ENCODE results near the gene DBT. TPM values are rescaled to one million over a fixed set of nuclear protein-coding genes. Genes with fewer than 3 reads are reported as not detected.
"Not testable (repeated sequence)": the region's sequence is repeated elsewhere in the genome, so short reads cannot be mapped to it uniquely, and the experiment has no call there.

DBT gene
- 10 to 100 TPM in 9 of 12 donors, 1 to 10 TPM in 2, not detected in 1; 4.6 to 15.9 (median 12.4) TPM for polyA plus RNA-seq (ENCODE audit: insufficient read length in 12 of 12)
- long read RNA-seq, donor 1, full-length matches to known transcripts: 4 of 4 reads
- long read RNA-seq, donor 1, partial matches to known transcripts: 0 of 4 reads
- long read RNA-seq, donor 1, other reads (novel, unspliced or antisense): 0 of 4 reads
- long read RNA-seq, donor 2, full-length matches to known transcripts: 8 of 8 reads
- long read RNA-seq, donor 2, partial matches to known transcripts: 0 of 8 reads
- long read RNA-seq, donor 2, other reads (novel, unspliced or antisense): 0 of 8 reads
- long read RNA-seq, donor 3, partial matches to known transcripts: 8 of 8 reads
- long read RNA-seq, donor 3, other reads (novel, unspliced or antisense): 0 of 8 reads
- long read RNA-seq, donor 4, full-length matches to known transcripts: 1 of 1 reads
- long read RNA-seq, donor 4, partial matches to known transcripts: 0 of 1 reads
- long read RNA-seq, donor 4, other reads (novel, unspliced or antisense): 0 of 1 reads
- long read RNA-seq, donor 5, full-length matches to known transcripts: 3 of 3 reads
- long read RNA-seq, donor 5, partial matches to known transcripts: 0 of 3 reads
- long read RNA-seq, donor 5, other reads (novel, unspliced or antisense): 0 of 3 reads
- long read RNA-seq, donor 6, full-length matches to known transcripts: 2 of 2 reads
- long read RNA-seq, donor 6, partial matches to known transcripts: 0 of 2 reads
- long read RNA-seq, donor 6, other reads (novel, unspliced or antisense): 0 of 2 reads
- long read RNA-seq, donor 7, full-length matches to known transcripts: 5 of 5 reads
- long read RNA-seq, donor 7, partial matches to known transcripts: 0 of 5 reads
- long read RNA-seq, donor 7, other reads (novel, unspliced or antisense): 0 of 5 reads
- long read RNA-seq, donor 8, full-length matches to known transcripts: 2 of 2 reads
- long read RNA-seq, donor 8, partial matches to known transcripts: 0 of 2 reads
- long read RNA-seq, donor 8, other reads (novel, unspliced or antisense): 0 of 2 reads
- long read RNA-seq, donor 9, full-length matches to known transcripts: 7 of 7 reads
- long read RNA-seq, donor 9, partial matches to known transcripts: 0 of 7 reads
- long read RNA-seq, donor 9, other reads (novel, unspliced or antisense): 0 of 7 reads
- long read RNA-seq, donor 10, full-length matches to known transcripts: 2 of 43 reads
- long read RNA-seq, donor 10, partial matches to known transcripts: 24 of 43 reads
- long read RNA-seq, donor 10, other reads (novel, unspliced or antisense): 17 of 43 reads
- long read RNA-seq, donor 11, full-length matches to known transcripts: 3 of 3 reads
- long read RNA-seq, donor 11, partial matches to known transcripts: 0 of 3 reads
- long read RNA-seq, donor 11, other reads (novel, unspliced or antisense): 0 of 3 reads

DNA sequence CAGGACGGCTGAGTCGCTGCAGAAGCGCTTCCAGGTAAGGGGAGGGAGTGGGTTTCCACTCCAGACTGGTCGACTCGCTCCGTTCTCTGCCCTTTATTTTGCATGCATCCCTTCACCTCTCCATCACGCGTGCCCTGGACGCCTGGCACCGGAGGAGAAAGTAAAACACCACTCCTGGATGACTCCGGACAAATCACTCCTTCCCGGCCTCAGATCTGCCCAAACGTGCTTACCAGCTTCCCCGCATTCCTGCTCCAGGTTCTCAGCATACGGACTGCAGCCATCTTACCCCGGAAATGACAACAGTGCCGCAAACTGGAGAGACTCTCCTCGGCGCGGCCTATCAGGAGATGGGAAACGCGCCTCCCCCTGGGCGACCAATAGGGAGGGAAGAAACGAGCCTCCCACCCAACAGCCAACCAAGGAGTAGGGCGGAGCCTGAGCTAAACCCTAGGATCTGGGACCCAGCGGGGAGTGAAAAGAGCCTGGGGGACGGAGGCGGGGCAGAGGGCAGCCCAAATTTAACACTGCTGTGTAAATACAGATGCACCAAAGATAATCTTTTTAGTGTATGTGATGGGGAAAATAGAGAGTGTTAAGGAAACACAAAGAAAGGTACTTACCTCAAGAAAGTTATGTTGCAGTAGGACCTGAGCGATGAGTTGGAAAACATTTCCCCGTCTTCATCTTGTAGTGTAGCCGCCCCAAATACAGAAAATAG lies at the start of gene DBT:
TSS of gene DBT (minus strand) at position 298 of the 721 bp plus-strand sequence. CDS start at position 284, 14 bp downstream.
- peak; percentile 96 for DNase-seq

DNA sequence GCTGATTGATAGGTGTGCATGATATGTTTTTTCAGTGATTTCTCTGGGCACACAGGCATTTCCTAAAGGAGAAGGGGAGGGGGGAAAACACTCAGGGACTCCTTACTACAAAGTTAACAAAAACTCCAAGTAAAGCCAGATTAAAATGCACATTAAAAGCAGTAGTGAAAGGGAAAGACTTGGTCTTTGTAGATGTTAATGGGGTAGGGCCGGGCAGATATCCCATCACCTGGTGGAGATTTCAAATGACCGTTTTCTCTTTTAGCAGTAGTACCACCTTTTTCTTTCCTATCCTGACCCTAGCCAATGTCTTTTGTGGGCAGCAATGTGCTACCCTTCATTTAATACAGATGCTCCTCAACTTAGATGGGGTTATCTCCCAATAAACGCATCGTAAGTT lies 48.9 kb upstream of the DBT start:
- no peak for DNase-seq

DNA sequence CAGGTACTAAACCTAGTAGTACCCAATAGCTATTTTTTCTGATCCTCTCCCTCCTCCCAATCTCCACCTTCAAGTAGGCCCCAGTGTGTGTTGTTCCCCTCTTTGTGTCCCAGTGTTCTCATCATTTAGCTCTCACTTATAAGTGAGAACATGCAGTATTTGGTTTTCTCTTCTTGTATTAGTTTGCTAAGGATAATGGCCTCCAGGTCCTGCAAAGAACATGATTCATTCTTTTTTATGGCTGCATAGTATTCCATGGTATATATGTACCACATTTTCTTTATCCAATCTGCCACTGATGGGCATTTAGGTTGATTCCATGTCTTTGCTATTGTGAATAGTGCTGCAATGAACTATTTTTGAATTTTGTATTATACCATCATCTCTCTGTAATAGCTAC lies 47.4 kb upstream of the DBT start:
- not testable (repeated sequence) for DNase-seq

- DNase-seq: no peak
Measured at GRCh38 chr1:100296140-100296539, 46.5 kb upstream of the DBT start.

DNA sequence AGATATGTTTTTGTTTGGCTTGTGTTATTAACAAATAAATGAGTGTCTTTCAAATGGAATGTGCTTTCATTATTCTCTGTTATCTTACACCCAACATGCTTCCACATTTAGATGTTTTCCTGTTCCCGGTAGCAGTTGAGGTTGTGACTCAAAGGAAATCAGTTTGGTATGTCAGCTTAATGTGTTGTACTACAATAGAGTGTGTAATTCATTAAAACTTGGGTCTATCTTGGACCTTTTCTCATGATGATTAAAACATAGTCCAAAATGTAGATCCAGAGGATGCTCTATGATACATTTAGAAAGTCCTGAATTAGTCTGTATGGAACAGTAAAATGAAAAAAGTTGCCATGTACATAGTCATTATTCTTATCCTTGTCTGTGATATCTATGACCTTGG lies 43.1 kb upstream of the DBT start:
- no peak for DNase-seq

GRCh38 chr1:100290291-100290690 lies 40.7 kb upstream of the DBT start:
- DNase-seq: no peak

- no peak for DNase-seq
Measured at GRCh38 chr1:100287162-100287561, 37.5 kb upstream of the DBT start.

DNA sequence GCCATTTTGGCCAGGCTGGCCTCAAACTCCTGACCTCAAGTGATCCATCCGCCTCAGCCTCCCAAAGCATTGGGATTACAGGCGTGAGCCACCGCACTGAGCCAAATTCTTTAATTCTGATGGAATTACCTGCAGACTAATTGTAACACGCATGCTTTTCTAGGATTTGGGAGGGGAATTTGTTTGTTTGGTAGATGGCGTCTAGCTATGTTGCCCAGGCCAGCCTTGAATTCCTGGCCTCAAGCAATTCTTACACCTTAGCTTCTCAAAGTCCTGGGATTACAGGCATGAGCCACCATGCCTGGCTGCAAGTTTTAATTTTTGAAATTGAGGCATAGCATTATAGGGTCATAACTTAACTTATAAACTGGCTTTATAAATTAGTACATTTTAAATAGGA lies 35.0 kb upstream of the DBT start:
- no peak for DNase-seq

GRCh38 chr1:100279954-100280682 lies 30.5 kb upstream of the DBT start:
- no peak for DNase-seq

- DNase-seq: no peak
Measured at GRCh38 chr1:100279358-100279923, 29.8 kb upstream of the DBT start.

GRCh38 chr1:100277866-100278265 lies 28.2 kb upstream of the DBT start:
- no peak for DNase-seq

DNA sequence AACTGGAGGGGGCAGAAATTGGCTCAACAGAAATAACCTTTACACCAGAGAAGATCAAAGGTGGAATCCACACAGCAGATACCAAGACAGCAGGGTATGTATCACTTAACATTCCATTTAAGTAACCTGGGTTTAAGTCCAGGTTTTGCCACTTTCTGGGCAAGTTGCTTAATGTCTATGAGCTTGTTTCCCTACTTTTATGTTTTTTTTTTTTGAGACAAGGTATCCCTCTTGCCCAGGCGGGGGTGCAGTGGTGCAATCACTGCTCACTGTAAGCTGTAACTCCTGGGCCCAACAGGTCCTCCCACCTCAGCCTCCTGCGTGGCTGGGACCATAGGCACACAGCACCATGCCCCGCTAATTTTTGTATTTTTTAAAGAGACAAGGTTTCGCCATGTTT lies 18.6 kb upstream of the DBT start:
- DNase-seq: no peak

DNA sequence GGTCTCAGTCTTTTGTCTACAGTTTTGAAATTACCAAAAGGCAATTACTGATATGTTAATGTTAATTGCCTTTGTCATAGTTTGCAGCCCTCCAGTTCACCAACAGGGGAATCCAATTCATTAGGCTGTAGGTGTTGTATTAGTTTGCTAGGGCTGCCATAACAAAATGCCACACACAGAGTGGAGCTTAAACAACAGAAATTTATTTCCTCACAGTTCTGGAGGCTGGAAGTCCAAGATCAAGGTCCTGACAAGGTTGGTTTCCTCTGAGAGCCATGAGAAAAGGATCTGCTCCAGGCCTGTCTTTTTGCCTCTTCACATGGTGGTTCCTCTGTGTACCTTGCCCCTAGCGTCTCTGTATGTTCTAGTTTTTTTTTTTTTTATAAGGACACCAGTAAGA lies 17.6 kb upstream of the DBT start:
- no peak for DNase-seq

GRCh38 chr1:100266741-100267140 lies 17.1 kb upstream of the DBT start:
- DNase-seq: peak; percentile 7

GRCh38 chr1:100265931-100266740 lies 16.5 kb upstream of the DBT start, which contains the start of gene RTCA:
RTCA (plus strand) TSS chr1:100266216; CDS start chr1:100266376, 160 bp downstream.
- DNase-seq: peak; percentile 97

DNA sequence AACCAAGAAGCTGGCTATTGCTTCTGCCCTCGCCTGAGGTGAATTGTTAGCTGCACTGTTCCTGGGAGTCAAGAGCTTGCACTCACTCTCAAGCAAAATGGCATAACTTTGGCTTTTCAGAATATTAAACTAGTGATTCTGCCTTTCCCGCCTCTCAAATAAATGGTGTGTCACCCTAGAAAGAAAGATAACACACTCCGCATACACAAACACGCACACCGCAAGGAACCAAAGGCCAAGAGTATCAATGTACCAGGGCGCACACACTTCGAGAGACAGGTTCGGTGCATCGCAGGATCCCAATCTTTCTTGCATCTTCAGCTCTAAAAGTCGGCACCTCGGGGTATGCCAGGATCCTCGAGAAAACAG lies 15.9 kb upstream of the DBT start:
- no peak for DNase-seq

- DNase-seq: not testable (repeated sequence)
Measured at GRCh38 chr1:100264081-100264480, 14.4 kb upstream of the DBT start.

DNA sequence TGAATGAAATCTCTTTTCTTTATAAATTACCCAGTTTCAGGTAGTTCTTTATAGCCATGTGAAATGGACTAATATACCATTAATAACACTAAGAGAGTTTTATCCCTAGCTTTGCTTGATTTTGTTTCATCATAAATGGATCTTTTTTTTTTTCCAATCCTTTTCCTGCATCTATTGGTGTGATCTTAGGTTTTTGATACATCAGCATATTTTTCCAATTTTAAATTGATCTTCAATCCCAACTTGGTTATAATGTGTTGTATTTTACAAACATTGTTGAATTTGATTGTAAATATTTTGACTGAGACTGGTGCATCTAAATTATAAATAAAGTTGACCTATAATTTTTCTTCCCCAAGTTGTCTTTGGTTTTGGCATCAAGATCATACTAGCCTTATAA lies 12.1 kb upstream of the DBT start:
- DNase-seq: no peak

DNA sequence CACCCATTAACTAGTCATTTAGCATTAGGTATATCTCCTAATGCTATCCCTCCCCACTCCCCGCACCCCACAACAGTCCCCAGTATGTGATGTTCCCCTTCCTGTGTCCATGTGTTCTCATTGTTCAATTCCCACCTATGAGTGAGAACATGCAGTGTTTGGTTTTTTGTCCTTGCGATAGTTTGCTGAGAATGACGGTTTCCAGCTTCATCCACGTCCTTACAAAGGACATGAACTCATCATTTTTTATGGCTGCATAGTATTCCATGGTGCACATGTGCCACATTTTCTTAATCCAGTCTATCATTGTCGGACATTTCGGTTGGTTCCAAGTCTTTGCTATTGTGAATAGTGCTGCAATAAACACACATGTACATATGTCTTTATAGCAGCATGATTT lies 8.8 kb upstream of the DBT start:
- DNase-seq: not testable (repeated sequence)

Measured in muscle of arm (tissue), 14 donors.